Natural killer cell (primary cell): ENCODE measurements around the gene GRID1. TPM values are rescaled to one million over a fixed set of nuclear protein-coding genes. Genes with fewer than 3 reads are reported as not detected.

Experiments
- ATAC-seq, 3 donors: fragments of 150-1000 bp in 2 of 3; fragments of 200-7000 bp in 1 of 3; cut with Tn5 transposase; 1 replicate in 1 of 3; 2 replicates in 2 of 3; pipeline ENCODE4 v1.10.0; 2021; ENCODE audit warnings: mild to moderate bottlenecking in 2 of 3, moderate library complexity in 2 of 3
- DNase-seq, 2 donors: peaks; one replicate each; pipeline versions ENCODE4 v3.0.0 to v3.0.0-alpha.2; 2013 to 2021; ENCODE audit warnings: mixed read lengths in 1 of 2
- H3K27ac ChIP-seq: one replicate; pipeline ENCODE4 v1.5.1; 2013; ENCODE audit warnings: mild to moderate bottlenecking, low read length
- H3K27me3 ChIP-seq: one replicate; pipeline ENCODE4 v1.6.1; 2013; ENCODE audit warnings: low read length; ENCODE audit not compliant: control insufficient read depth, insufficient read depth
- H3K36me3 ChIP-seq: one replicate; pipeline ENCODE4 v1.6.1; 2013; ENCODE audit warnings: low read length; ENCODE audit not compliant: control insufficient read depth, insufficient read depth
- H3K4me1 ChIP-seq: one replicate; pipeline ENCODE4 v1.6.1; 2013; ENCODE audit warnings: low read length; ENCODE audit not compliant: control insufficient read depth, insufficient read depth
- H3K4me3 ChIP-seq: one replicate; pipeline ENCODE4 v1.5.1; 2013; ENCODE audit warnings: low read length
- H3K9me3 ChIP-seq: one replicate; pipeline ENCODE4 v1.6.1; 2013; ENCODE audit warnings: low read length; ENCODE audit not compliant: control insufficient read depth, insufficient read depth
- H3K27ac Mint-ChIP-seq, 2 donors: one replicate each; pipeline ENCODE4 v1.8.0; 2022; ENCODE audit warnings: mild to moderate bottlenecking in 2 of 2, mixed read lengths in 2 of 2, moderate library complexity in 1 of 2
- H3K27me3 Mint-ChIP-seq, 2 donors: one replicate each; pipeline ENCODE4 v1.8.0; 2022; ENCODE audit warnings: low read depth in 2 of 2, mixed read lengths in 2 of 2
- H3K36me3 Mint-ChIP-seq: one replicate; pipeline ENCODE4 v1.8.0; 2022; ENCODE audit warnings: mixed read lengths
- H3K4me1 Mint-ChIP-seq, 2 donors: one replicate each; pipeline ENCODE4 v1.8.0; 2022; ENCODE audit warnings: mixed read lengths in 2 of 2
- H3K4me3 Mint-ChIP-seq: one replicate; pipeline ENCODE4 v1.8.0; 2022; ENCODE audit warnings: mild to moderate bottlenecking, moderate library complexity, mixed read lengths
- H3K9me3 Mint-ChIP-seq, 2 donors: one replicate each; pipeline ENCODE4 v1.8.0; 2022; ENCODE audit warnings: mixed read lengths in 2 of 2
- WGBS: methylation state at CpG from one replicate; pipeline ENCODE4 v1.1.7; 2013; ENCODE audit warnings: missing lambda C conversion rate; ENCODE audit not compliant: insufficient coverage; 5-methylcytosine and 5-hydroxymethylcytosine counted together
- intact Hi-C: fragments of 100-400 bp; cut with micrococcal nuclease; formaldehyde crosslinking; loops from one replicate; pipeline ENCODE4 v1.14.2; 2022
- total RNA-seq, 4 donors: library from RNA; stranded (reverse); fragments of 120-200 nt in 1 of 4; gene quantifications; one replicate each; pipeline versions ENCODE4 v1.2.3 to v1.2.4, GENCODE V29; 2013 to 2022
- TF ChIP-seq, protein P1 (sequence below): fragments of 200-600 bp; IDR thresholded peaks from one replicate; pipeline ENCODE4 v1.8.0; 2022; ENCODE audit warnings: antibody characterized with exemption

The GRID1 gene
- total RNA-seq, 3 donors from 2014 or later (not counting 1 experiment from before 2014, with no cell fraction given), result not detected

DNA sequence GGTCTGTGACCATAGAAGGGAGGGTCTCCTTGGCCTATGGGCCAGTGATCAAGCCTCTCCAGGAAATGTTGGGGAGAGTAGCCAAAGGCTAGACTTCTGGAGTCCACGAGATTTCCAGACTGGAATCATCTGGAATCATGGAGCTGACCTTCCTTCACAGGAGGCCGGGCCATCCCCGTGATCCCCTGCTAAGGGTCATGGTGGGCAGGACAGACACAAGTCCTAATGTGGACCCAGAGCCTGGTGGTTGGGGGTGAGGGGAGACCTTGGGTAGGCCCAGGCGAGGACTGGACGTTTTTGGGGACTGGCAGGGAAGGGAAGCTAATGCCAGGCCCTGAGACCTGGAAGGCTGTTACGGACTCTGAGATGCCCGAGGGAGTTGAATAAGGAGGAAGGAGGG, 9.8 kb upstream of the GRID1 start:
- WGBS, result 89% methylated on average over 7 of the region's 7 CpGs
- H3K27ac Mint-ChIP-seq, result no peak overlapping the region
- H3K4me1 Mint-ChIP-seq, result no peaks in the 10 kb centered on the region
- Histone ChIP-seq H3K4me1 (peaks cover 5% of the 10 kb centered on the region), H3K27ac (no peak overlapping the region), H3K4me3 (no peak overlapping the region), H3K9me3 (no peaks in the 10 kb centered on the region), H3K36me3 (no peaks in the 10 kb centered on the region), H3K27me3 (peaks cover 20% of the 10 kb centered on the region)
- TF ChIP-seq, protein P1, sequence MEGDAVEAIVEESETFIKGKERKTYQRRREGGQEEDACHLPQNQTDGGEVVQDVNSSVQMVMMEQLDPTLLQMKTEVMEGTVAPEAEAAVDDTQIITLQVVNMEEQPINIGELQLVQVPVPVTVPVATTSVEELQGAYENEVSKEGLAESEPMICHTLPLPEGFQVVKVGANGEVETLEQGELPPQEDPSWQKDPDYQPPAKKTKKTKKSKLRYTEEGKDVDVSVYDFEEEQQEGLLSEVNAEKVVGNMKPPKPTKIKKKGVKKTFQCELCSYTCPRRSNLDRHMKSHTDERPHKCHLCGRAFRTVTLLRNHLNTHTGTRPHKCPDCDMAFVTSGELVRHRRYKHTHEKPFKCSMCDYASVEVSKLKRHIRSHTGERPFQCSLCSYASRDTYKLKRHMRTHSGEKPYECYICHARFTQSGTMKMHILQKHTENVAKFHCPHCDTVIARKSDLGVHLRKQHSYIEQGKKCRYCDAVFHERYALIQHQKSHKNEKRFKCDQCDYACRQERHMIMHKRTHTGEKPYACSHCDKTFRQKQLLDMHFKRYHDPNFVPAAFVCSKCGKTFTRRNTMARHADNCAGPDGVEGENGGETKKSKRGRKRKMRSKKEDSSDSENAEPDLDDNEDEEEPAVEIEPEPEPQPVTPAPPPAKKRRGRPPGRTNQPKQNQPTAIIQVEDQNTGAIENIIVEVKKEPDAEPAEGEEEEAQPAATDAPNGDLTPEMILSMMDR, result no peak
- intact Hi-C loops, result loop anchor here (5.0 kb wide), 1 partner anchor 1999 kb away; no protein-coding TSS in a partner anchor
- H3K9me3 Mint-ChIP-seq, result no peaks in the 10 kb centered on the region
- ATAC-seq, result no peak
- DNase-seq, result no peak
- H3K36me3 Mint-ChIP-seq, result no peaks in the 10 kb centered on the region
- peak overlapping the region; percentile 28 for H3K4me3 Mint-ChIP-seq
- H3K27me3 Mint-ChIP-seq, result peaks cover 22 to 27% of the 10 kb centered on the region in 2 donors

DNA sequence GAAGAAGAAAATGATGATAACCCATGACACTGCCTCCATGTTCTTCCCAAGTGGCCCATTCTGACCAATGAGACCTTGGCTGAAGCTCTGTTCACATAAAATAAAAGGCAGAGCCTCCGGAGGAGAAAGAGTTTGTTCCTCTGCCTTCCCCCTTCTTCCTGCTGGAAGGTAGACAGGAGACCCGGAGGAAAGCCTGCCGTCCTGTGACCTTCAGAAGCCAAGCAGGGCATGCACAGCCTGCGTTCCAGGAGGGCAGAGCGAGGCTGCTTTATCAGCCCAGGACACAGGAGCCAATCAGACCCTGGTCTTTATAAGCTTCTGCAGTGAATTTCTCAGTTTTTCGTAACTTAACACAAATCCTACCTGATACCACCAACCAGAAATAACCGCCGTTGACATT, 8.6 kb upstream of the GRID1 start:
- DNase-seq (no peak), ATAC-seq (no peak)
- 89% methylated on average over 8 of the region's 8 CpGs for WGBS
- Mint-ChIP-seq H3K9me3 (no peaks in the 10 kb centered on the region), H3K4me3 (no peak overlapping the region), H3K4me1 (no peaks in the 10 kb centered on the region), H3K27me3 (peaks cover 28 to 29% of the 10 kb centered on the region in 2 donors), H3K27ac (no peak overlapping the region), H3K36me3 (no peaks in the 10 kb centered on the region)
- Histone ChIP-seq H3K27ac (no peak overlapping the region), H3K9me3 (no peaks in the 10 kb centered on the region), H3K27me3 (peaks cover 20% of the 10 kb centered on the region), H3K4me3 (no peak overlapping the region), H3K36me3 (no peaks in the 10 kb centered on the region), H3K4me1 (peaks cover 5% of the 10 kb centered on the region)
- TF ChIP-seq, protein P1, result no peak
- intact Hi-C loops, result loop anchor here (5.0 kb wide), 1 partner anchor 1998 kb away; no protein-coding TSS in a partner anchor

DNA sequence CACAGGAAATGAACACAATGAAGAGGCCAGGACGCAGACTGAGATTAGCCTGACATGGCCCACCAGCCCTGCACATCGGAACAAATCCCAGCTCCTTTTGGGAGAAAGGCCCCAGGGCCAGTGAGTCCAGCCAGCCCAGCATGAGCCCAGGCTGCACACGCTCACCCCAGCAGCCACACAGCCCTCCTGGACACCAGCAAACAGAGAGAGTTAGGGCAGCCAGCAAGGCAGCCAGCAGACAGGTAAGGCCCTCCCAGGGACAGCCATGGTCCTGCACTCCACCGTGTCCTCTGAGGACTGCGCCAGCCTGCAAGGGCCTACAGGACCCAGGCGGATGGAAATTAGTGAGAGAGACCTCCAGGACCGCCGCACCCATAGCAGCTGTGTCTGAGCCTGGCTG, 8.1 kb upstream of the GRID1 start:
- intact Hi-C loops, result loop anchor here (5.0 kb wide), 1 partner anchor 1997 kb away; no protein-coding TSS in a partner anchor
- Mint-ChIP-seq H3K27me3 (peaks cover 30 to 34% of the 10 kb centered on the region in 2 donors), H3K36me3 (no peaks in the 10 kb centered on the region), H3K27ac (no peak overlapping the region), H3K9me3 (no peaks in the 10 kb centered on the region), H3K4me1 (no peaks in the 10 kb centered on the region), H3K4me3 (no peak overlapping the region)
- H3K27me3 ChIP-seq, result peaks cover 20% of the 10 kb centered on the region
- TF ChIP-seq, protein P1, result no peak
- no peak overlapping the region for H3K4me3 ChIP-seq
- DNase-seq (no peak), ATAC-seq (no peak)
- H3K36me3 ChIP-seq, result no peaks in the 10 kb centered on the region
- H3K27ac ChIP-seq, result no peak overlapping the region
- WGBS, result 64% methylated on average over 8 of the region's 8 CpGs
- H3K9me3 ChIP-seq, result no peaks in the 10 kb centered on the region
- H3K4me1 ChIP-seq, result peaks cover 5% of the 10 kb centered on the region

DNA sequence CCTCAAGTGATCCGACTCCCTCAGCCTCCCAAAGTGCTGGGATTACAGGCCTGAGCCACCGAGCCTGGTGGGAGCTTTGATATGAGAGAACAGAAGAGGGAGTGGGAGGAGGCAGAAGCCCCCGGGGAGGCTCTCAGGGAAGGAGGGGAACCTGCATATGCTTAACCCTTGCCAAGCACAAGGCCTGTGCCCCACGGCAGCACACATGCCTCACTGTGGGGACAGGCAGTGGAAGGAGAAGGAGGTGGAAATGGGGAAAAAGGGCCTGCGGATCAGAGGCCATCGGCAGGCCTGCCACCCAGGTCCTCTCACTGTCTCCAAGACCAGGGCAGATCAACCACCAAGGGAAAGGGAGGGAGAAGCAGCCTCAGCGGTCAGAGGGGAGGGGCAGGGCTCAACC, 7.2 kb upstream of the GRID1 start:
- ATAC-seq, result no peak
- no peak overlapping the region for H3K4me3 ChIP-seq
- DNase-seq, result no peak
- Mint-ChIP-seq H3K4me1 (no peaks in the 10 kb centered on the region), H3K36me3 (no peaks in the 10 kb centered on the region), H3K27me3 (peaks cover 37 to 42% of the 10 kb centered on the region in 2 donors), H3K4me3 (no peak overlapping the region), H3K9me3 (no peaks in the 10 kb centered on the region), H3K27ac (no peak overlapping the region)
- H3K27ac ChIP-seq, result no peak overlapping the region
- TF ChIP-seq, protein P1, result no peak
- H3K9me3 ChIP-seq, result no peaks in the 10 kb centered on the region
- peaks cover 20% of the 10 kb centered on the region for H3K27me3 ChIP-seq
- 87% methylated on average over 7 of the region's 7 CpGs for WGBS
- peaks cover 5% of the 10 kb centered on the region for H3K4me1 ChIP-seq
- no peaks in the 10 kb centered on the region for H3K36me3 ChIP-seq
- intact Hi-C loops, result no loop called here
